ENCODE results near the gene PFAS. TPM values are rescaled to one million over a fixed set of nuclear protein-coding genes. Genes with fewer than 3 reads are reported as not detected.
A peak's percentile ranks its signal among the peaks of the same experiment; 100 is the strongest.

PFAS gene
- total and polyA plus RNA-seq, 7 donors: 1.4 to 22.2 (median 4.9) TPM

DNA sequence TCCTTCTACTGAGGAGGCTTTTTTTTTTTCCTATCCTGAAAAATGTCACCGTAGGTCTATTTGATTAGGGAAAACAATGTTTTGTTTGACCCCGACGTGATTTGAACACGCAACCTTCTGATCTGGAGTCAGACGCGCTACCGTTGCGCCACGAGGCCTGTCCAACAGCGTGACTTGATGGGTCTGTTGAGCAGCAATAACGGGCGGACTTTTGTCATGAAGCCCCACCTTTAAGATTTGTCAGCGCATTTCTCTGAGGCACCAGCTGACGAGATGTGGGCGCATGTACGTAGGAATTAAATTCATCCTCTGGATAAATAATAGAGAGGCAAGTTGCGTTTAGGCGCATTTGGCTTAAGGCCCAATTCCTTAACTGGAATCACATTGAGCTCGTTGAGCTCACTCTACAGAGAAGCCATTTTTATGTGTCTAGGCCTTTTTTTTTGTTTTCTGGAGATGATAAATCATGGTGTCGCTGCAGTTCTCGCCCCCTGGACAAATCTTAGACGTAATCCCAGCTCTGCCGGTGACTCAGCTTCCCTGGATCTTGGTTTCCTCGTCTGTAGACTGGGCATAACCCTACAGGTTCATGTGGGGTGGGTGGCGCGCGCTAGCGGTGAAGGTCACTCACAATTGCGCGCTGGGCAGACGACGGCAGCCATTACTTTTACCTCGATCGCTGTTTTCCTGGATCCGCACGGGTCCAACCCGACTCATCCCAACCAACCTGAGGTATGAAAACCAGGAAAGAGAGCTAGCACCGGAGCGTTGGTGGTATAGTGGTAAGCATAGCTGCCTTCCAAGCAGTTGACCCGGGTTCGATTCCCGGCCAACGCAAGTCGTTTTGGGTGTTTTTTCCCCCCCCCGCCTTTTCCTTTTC lies 28.1 kb upstream of the PFAS start:
- TF ChIP-seq EP300 (IDR thresholded peaks at IDR 0.05): no peak
- no peak for TF ChIP-seq POLR2A (IDR thresholded peaks at IDR 0.05)
- TF ChIP-seq POLR2AphosphoS5 (IDR thresholded peaks at IDR 0.05): peak in 3 of 4 donors; percentile 30 to 51 (median 40)
- no peaks in the 10 kb centered on the region for H3K9me3 ChIP-seq
- no peaks in the 10 kb centered on the region for H3K36me3 ChIP-seq
- H3K27me3 ChIP-seq: no peaks in the 10 kb centered on the region
- peak overlapping the region; percentile 95 to 98 (median 96) for H3K27ac ChIP-seq
- peak; percentile 96 for DNase-seq
- H3K4me3 ChIP-seq: peak overlapping the region; percentile 45 to 71 (median 66)
- intact Hi-C loops (cut with DNase I): loop anchor here (1.0 to 5.0 kb wide), 4 partner anchors 31 to 84 kb away; partner anchors contain the start of genes BORCS6 and VAMP2
- peaks cover 0 to 35% (median 15%) of the 10 kb centered on the region in 4 donors for H3K4me1 ChIP-seq
- 0 to 1% methylated on average over 45 of the region's 45 CpGs for WGBS, 2 donors

DNA sequence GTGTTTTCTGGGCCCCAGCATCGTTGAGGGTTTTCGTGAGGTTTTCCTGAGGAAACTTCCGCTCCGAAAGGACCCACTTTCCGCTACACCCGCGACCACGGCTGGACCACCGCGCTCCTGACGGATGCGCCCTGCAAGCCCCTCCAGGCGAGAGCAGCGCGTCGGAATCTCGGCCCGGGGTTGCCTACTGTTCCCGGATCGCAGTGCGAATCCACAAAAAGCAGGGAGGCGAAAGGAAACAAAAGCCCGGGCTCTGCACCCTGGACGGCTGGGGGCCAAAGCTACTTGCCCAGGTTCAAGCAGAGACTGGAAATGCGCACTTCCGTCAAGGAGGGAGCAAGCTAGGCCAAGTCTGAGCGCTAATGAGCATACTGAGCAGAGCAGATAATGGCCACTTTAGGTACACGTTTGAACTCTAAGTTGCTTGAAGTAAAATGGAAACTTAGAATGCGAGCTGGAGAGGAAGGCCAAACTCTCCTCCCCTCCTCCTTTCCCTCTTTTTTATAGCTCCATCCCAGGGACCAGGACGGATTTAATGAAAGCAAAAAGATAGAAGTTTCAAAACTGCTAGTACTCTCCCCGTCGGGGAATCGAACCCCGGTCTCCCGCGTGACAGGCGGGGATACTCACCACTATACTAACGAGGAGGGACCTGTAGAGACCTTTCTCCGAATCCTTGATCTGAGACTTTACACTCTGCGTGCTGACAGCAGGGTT lies 27.3 kb upstream of the PFAS start:
- TF ChIP-seq EP300 (IDR thresholded peaks at IDR 0.05): no peak
- TF ChIP-seq, protein P1, sequence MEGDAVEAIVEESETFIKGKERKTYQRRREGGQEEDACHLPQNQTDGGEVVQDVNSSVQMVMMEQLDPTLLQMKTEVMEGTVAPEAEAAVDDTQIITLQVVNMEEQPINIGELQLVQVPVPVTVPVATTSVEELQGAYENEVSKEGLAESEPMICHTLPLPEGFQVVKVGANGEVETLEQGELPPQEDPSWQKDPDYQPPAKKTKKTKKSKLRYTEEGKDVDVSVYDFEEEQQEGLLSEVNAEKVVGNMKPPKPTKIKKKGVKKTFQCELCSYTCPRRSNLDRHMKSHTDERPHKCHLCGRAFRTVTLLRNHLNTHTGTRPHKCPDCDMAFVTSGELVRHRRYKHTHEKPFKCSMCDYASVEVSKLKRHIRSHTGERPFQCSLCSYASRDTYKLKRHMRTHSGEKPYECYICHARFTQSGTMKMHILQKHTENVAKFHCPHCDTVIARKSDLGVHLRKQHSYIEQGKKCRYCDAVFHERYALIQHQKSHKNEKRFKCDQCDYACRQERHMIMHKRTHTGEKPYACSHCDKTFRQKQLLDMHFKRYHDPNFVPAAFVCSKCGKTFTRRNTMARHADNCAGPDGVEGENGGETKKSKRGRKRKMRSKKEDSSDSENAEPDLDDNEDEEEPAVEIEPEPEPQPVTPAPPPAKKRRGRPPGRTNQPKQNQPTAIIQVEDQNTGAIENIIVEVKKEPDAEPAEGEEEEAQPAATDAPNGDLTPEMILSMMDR (IDR thresholded peaks at IDR 0.05): no peak
- no peak for TF ChIP-seq POLR2A (IDR thresholded peaks at IDR 0.05)
- TF ChIP-seq POLR2AphosphoS5 (IDR thresholded peaks at IDR 0.05): peak in 1 of 4 donors; percentile 2
- Histone ChIP-seq H3K36me3 (no peaks in the 10 kb centered on the region), H3K4me3 (peak overlapping the region; percentile 45 to 71 (median 66)), H3K4me1 (peaks cover 0 to 38% (median 17%) of the 10 kb centered on the region in 4 donors), H3K27ac (peak overlapping the region; percentile 95 to 98 (median 96)), H3K9me3 (no peaks in the 10 kb centered on the region), H3K27me3 (no peaks in the 10 kb centered on the region)
- WGBS, 2 donors: 0 to 1% methylated on average over 40 of the region's 40 CpGs
- intact Hi-C loops (cut with DNase I): loop anchor here (1.0 to 5.0 kb wide), 5 partner anchors 32 to 103 kb away; partner anchors contain the start of genes BORCS6 and VAMP2
- DNase-seq: peak; percentile 92

DNA sequence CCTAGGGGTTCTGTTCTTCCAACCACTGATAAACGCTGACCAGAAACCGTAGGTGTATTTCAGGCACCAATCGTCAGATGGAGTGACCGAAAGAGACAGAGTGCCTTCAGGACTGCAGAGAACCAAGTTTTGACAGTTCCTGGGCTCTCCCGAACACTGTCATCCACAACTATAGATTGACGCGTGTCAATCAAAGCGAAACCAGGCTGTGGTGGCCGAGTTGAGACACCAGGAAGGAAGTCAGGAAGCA lies 26.8 kb upstream of the PFAS start:
- H3K4me1 ChIP-seq: peaks cover 0 to 42% (median 22%) of the 10 kb centered on the region in 4 donors
- intact Hi-C loops (cut with DNase I): loop anchor here (1.0 to 5.0 kb wide), 3 partner anchors 60 to 103 kb away; partner anchors contain the start of gene VAMP2

DNA sequence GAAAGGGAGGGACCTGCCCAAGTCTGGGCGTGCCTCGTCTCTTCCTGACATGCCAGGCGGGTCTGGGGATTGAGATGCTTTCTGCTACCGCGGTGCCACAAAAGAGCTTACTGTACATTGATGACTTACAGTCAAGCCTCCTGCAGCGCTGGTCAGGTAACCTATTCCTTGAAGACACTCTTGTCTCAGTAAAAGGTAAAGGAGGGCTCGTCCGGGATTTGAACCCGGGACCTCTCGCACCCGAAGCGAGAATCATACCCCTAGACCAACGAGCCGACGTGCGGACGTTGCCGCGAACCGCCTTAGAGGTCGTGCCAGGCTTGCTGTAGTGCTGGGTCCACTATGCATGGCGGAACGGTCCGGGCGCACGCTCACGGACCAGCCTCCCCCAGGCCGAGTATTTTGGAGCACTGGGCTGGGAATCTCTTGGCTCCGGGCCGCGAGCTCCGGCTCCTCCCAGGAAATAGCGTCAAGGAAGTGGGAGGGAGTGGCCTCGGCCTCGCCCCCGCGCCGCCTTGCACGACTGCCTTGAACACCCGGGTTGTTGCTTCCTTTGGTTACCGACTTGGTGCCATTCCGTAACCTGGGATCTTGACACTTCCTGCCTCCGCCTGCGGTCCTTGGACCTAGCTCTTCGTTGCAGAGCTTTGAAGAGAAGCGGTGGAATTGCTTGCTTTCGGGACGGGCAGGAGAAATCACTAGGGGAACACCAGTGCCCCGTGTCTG lies 26.3 kb upstream of the PFAS start:
- TF ChIP-seq, protein P1 (IDR thresholded peaks at IDR 0.05): no peak
- TF ChIP-seq EP300 (IDR thresholded peaks at IDR 0.05): peak in 1 of 4 donors; percentile 45
- peak; percentile 92 to 94 (median 92) for TF ChIP-seq POLR2AphosphoS5 (IDR thresholded peaks at IDR 0.05)
- peak; percentile 57 to 80 for TF ChIP-seq POLR2A (IDR thresholded peaks at IDR 0.05)
- 0% methylated on average over 49 of the region's 49 CpGs for WGBS, 2 donors
- intact Hi-C loops (cut with DNase I): loop anchor here (1.0 to 5.0 kb wide), 4 partner anchors 26 to 103 kb away; partner anchors contain the start of genes CTC1 and VAMP2

More for the DNA sequence above, 26.8 kb upstream of the PFAS start:
- H3K27me3 ChIP-seq: no peaks in the 10 kb centered on the region
- WGBS, 2 donors: 0 to 1% methylated on average over 9 of the region's 9 CpGs
- peaks cover 0 to 1% (median 0%) of the 10 kb centered on the region in 4 donors for H3K36me3 ChIP-seq
- TF ChIP-seq POLR2AphosphoS5 (IDR thresholded peaks at IDR 0.05): peak in 1 of 4 donors; percentile 14
- TF ChIP-seq EP300 (IDR thresholded peaks at IDR 0.05): peak in 1 of 4 donors; percentile 38
- TF ChIP-seq POLR2A (IDR thresholded peaks at IDR 0.05): no peak
- TF ChIP-seq, protein P1 (IDR thresholded peaks at IDR 0.05): no peak
- no peaks in the 10 kb centered on the region for H3K9me3 ChIP-seq
- peak overlapping the region; percentile 45 to 71 (median 66) for H3K4me3 ChIP-seq
- peak overlapping the region; percentile 95 to 98 (median 96) for H3K27ac ChIP-seq
- DNase-seq: no peak

More for the DNA sequence above, 26.3 kb upstream of the PFAS start:
- Histone ChIP-seq H3K27me3 (no peaks in the 10 kb centered on the region), H3K27ac (peak overlapping the region; percentile 95 to 98 (median 96)), H3K9me3 (no peaks in the 10 kb centered on the region), H3K4me3 (peak overlapping the region; percentile 45 to 71 (median 66)), H3K4me1 (peaks cover 0 to 42% (median 23%) of the 10 kb centered on the region in 4 donors), H3K36me3 (peaks cover 0 to 6% (median 3%) of the 10 kb centered on the region in 4 donors)
- DNase-seq: peak; percentile 98
